HG03175 (cell line): ENCODE measurements around the gene ZNF341.

ENCODE experiments used
- ATAC-seq: cut with Tn5 transposase; IDR thresholded peaks from one replicate; pipeline ENCODE4 v1.9.1; 2021; ENCODE audit warnings: mild to moderate bottlenecking, moderate library complexity; ENCODE audit not compliant: unreplicated experiment

The ZNF341 gene

GRCh38 chr20:33821270-33821836, 89.6 kb downstream of the ZNF341 start:
- ATAC-seq, result no peak

GRCh38 chr20:33822423-33822822, 90.6 kb downstream of the ZNF341 start:
- no peak for ATAC-seq

- ATAC-seq, result no peak
These were observed 91.2 kb downstream of the ZNF341 start for GRCh38 chr20:33822991-33823390.

- ATAC-seq, result no peak
These were observed 93.1 kb downstream of the ZNF341 start for GRCh38 chr20:33824852-33825251.

GRCh38 chr20:33825340-33826269, 93.8 kb downstream of the ZNF341 start:
- ATAC-seq, result no peak

- ATAC-seq, result no peak
These were observed 94.6 kb downstream of the ZNF341 start for GRCh38 chr20:33826270-33826897.

- no peak for ATAC-seq
These were observed 95.3 kb downstream of the ZNF341 start for GRCh38 chr20:33827109-33827508.

- no peak for ATAC-seq
These were observed 96.0 kb downstream of the ZNF341 start for GRCh38 chr20:33827634-33828325.

- ATAC-seq, result no peak
These were observed 96.6 kb downstream of the ZNF341 start for GRCh38 chr20:33828326-33828844.

- no peak for ATAC-seq
These were observed 97.3 kb downstream of the ZNF341 start for GRCh38 chr20:33828967-33829560.

- ATAC-seq, result no peak
These were observed 97.8 kb downstream of the ZNF341 start for GRCh38 chr20:33829636-33830035.

GRCh38 chr20:33830371-33830770, 98.6 kb downstream of the ZNF341 start:
- ATAC-seq, result no peak

- no peak for ATAC-seq
These were observed 100.5 kb downstream of the ZNF341 start for GRCh38 chr20:33832103-33832804.

- ATAC-seq, result no peak
These were observed 101.5 kb downstream of the ZNF341 start for GRCh38 chr20:33833333-33833732.

- ATAC-seq, result no peak
These were observed 103.9 kb downstream of the ZNF341 start for GRCh38 chr20:33835615-33836172.

GRCh38 chr20:33836277-33836676, 104.5 kb downstream of the ZNF341 start:
- no peak for ATAC-seq

GRCh38 chr20:33837096-33837830, 105.5 kb downstream of the ZNF341 start:
- ATAC-seq, result no peak

GRCh38 chr20:33838035-33838864, 106.5 kb downstream of the ZNF341 start:
- no peak for ATAC-seq
